DMS79 treated with DMSO at 0.1 percent for 48 hours (cell line): ENCODE measurements around the gene RANBP3L.
A peak's percentile ranks its signal among the peaks of the same experiment; 100 is the strongest.
"Not testable (repeated sequence)": the region's sequence is repeated elsewhere in the genome, so short reads cannot be mapped to it uniquely, and the experiment has no call there.

Source experiments
- DNase-seq: peaks from one replicate; lab custom pipeline; 2025; lab: John Stamatoyannopoulos, UW

Gene RANBP3L

GRCh38 chr5:36301858-36302603 is at the start of gene RANBP3L:
RANBP3L (minus strand) TSS chr5:36301902; CDS start chr5:36301416, 486 bp downstream.
- DNase-seq = no peak

GRCh38 chr5:36346896-36347690 is 45.4 kb upstream of the RANBP3L start:
- DNase-seq = no peak

- DNase-seq = no peak
Measured at GRCh38 chr5:36344899-36345298, 43.2 kb upstream of the RANBP3L start.

GRCh38 chr5:36341720-36342119 is 40.0 kb upstream of the RANBP3L start:
- not testable (repeated sequence) for DNase-seq

DNA sequence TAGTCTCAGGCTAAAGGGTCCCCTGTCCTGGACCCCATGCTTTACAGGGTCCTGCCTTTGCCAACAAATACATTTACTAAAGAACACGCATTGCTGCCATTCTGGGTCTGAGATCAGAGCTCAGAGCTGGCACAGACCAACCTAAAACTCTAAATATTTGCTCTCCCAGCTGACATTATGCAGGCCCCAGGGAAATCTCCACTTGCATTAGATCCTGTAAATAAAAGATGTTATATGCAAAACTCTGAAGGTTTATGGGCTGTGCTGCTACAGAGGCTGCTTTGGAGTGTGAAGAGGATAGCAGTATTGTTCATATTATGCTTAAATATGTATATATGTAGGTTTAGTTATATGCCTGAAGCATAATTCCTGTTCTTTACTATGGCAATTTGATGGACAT is 35.9 kb upstream of the RANBP3L start:
- no peak for DNase-seq

DNA sequence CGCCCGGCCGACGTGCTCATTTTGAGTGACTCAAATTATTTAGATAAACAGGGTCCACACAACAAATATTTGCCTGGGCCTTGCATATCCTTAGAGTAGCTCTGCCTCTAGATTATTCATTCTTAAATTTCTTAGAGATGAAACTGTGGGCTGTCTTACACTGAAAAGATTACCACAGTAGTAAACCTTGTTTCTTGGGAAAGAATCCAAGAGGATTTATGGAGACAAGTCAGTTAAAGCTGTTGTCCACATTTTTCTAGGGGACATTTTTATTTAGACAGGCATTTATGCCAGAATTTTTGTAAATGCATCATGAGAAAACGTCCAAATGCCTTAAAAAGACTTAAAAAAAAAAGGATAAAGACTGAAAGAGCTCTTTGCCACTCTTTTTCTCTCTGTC is 32.6 kb upstream of the RANBP3L start:
- no peak for DNase-seq

DNA sequence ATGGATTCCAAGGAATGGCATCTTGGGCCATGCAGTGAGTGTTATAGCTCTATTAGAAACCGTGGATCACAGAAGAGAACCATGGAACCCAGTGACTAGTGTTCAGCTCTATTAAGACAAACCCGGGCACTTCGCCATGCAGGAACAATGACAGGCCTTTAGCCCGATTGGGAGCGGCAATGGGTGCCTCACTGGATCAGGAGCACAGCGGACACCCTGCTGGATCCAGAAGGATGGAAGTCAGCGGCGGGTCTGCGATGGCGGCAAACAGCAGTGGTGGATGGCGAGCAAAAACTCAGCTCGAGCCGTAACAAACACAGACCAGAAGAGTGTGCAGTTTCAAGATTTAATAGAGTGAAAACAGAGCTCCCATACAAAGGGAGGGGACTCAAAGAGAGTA is 31.0 kb upstream of the RANBP3L start:
- not testable (repeated sequence) for DNase-seq

DNA sequence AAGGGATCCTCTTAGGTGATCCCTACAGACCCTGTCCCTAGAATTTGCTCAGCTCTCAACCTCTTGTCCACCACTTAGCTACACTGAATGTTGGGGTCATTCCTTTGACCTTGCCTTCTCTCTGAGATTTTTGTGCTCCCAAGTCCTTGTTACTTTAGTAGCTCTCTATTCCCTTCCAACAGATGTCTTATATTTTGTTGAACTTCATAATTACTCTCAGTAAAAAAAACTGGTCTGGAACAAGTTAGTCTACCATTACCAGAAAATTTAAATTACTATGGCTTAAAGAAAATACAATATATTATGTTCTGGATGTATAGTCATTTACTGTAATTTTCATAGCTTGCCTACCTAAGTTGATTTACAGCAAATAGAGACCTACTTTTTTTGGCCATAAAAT is 23.5 kb upstream of the RANBP3L start:
- DNase-seq = no peak

GRCh38 chr5:36323926-36324781 is 22.5 kb upstream of the RANBP3L start:
- no peak for DNase-seq

DNA sequence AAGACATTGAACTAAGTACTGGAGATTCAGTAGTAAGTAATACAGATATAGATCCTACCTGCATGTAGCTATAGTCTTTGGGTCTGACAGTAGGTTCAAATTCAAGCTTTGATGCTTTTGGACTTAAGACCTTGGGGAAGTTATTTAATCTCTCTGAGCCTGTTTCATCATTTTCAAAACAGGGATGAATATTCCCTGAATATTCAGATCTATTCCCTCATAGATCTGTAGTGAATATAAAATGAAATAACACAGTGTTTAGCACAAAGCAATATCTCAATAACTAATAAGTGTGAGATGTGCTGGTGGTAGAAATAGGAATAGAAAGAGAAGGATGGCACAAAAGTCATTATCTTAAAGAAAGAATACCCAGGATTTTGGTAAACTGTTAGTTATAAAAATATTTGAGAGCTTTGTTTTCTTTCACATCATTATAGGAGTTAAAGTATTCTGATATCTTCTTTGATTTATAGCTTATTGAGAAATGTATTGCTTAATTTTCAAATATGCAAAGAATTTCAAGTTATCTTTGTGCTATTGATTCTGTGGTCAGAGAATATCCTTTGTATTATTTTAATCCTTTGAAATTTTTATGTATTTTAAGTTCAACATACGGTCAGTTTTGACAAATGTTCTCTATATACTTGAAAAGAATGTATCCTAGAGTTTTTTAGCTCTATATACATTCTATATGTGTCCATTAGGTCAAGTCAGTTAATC is 11.4 kb upstream of the RANBP3L start:
- DNase-seq = no peak

DNA sequence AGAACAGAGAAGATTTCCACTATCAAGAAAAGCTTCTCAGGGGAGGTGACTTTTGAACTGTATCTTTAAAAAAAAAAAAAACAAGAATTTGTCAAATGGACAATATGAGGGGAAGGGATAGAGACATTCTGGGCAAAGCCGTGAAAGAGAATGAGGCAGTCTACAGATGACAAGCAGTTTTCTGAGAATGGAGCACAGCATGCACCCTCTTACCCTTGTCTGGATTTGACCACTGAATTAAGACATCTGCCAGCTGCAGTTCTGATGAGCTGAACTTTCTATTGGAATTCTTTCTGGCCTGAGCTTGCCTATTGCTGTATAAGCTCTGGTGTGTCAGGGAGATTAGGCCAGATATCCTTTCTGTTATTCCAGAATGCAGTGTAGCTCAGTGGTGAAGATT is 10.3 kb upstream of the RANBP3L start:
- no peak for DNase-seq

GRCh38 chr5:36310138-36310537 is 8.4 kb upstream of the RANBP3L start:
- no peak for DNase-seq

GRCh38 chr5:36305571-36306326 is 4.0 kb upstream of the RANBP3L start:
- DNase-seq = peak; percentile 31

- DNase-seq = no peak
Measured at GRCh38 chr5:36304095-36304805, 2.5 kb upstream of the RANBP3L start.

DNA sequence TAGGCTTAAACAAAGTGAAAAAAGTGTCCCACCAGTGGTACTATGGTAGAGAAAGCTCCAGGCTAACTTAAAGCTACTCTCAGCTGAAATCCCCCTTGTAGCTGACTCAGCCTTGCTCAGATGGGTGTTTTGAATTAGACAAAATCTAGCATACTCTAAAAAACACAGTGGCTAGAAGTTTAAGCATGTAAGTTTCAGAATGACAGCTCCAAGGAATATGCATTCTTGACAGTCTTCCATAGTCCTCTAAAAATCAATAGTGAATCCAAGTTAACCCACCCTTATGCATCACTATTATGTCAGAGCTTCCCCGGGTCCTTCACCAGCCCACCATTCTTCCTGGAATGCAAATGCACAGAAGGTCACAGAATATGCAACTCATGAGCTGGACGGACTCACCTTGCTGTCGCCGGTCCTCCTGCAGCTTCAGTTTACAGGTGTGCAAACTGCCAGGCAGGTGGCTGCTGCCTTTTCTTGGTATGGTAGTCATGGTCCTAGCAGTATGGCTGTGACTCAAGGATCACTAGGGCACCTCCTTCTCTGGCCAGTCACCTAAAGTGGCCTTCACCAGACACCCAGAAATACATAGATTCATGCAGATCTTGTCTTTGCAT is 668 bp downstream of the RANBP3L start:
- no peak for DNase-seq

GRCh38 chr5:36300191-36300926 is 1.3 kb downstream of the RANBP3L start:
- DNase-seq = no peak

GRCh38 chr5:36298552-36298951 is 3.1 kb downstream of the RANBP3L start:
- no peak for DNase-seq

DNA sequence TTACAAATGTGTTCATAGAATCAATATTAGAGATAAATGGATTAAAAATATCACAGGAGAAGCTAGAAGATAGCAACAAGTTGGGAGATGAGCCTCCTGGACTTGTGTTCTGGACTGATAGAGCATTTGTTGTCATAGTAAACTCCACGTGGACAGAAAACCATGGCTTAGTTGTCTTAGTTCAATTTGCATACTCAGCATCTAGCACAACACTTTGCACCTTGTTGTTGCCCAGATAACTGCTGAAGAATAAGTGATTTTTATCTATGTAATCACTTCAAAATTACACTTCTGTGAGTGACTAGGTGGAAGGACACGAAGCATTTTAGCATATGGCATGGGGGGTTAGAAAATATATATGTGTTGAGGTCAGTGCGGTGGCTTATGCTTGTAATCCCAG is 4.0 kb downstream of the RANBP3L start:
- DNase-seq = no peak
